ENCODE measurements around the gene ST8SIA6.
"Not testable (repeated sequence)": the region's sequence is repeated elsewhere in the genome, so short reads cannot be mapped to it uniquely, and the experiment has no call there.

DNA sequence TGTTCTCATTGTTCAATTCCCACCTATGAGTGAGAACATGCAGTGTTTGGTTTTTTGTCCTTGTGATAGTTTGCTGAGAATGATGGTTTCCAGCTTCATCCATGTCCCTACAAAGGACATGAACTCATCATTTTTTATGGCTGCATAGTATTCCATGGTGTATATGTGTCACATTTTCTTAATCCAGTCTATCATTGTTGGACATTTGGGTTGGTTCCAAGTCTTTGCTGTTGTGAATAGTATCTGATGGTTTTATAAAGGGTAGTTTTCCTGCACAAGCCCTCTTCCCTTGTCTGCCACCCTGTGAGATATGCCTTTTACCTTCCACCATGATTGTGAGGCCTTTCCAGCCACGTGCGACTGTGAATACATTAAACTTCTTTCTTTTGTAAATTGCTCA lies 17.8 kb downstream of the ST8SIA6 start:
- TF ChIP-seq, protein P1, sequence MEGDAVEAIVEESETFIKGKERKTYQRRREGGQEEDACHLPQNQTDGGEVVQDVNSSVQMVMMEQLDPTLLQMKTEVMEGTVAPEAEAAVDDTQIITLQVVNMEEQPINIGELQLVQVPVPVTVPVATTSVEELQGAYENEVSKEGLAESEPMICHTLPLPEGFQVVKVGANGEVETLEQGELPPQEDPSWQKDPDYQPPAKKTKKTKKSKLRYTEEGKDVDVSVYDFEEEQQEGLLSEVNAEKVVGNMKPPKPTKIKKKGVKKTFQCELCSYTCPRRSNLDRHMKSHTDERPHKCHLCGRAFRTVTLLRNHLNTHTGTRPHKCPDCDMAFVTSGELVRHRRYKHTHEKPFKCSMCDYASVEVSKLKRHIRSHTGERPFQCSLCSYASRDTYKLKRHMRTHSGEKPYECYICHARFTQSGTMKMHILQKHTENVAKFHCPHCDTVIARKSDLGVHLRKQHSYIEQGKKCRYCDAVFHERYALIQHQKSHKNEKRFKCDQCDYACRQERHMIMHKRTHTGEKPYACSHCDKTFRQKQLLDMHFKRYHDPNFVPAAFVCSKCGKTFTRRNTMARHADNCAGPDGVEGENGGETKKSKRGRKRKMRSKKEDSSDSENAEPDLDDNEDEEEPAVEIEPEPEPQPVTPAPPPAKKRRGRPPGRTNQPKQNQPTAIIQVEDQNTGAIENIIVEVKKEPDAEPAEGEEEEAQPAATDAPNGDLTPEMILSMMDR (IDR thresholded peaks at IDR 0.05; ENCODE audit: low read depth, low read length) = not testable (repeated sequence)
- not testable (repeated sequence) for TF ChIP-seq EZH2phosphoT487 (IDR thresholded peaks at IDR 0.05; ENCODE audit: low read depth)
